Natural killer cell (primary cell): ENCODE data around the gene XRCC3. TPM values are rescaled to one million over a fixed set of nuclear protein-coding genes. Genes with fewer than 3 reads are reported as not detected.

Experiments used
- ATAC-seq, 3 donors: fragments of 150-1000 bp in 2 of 3; fragments of 200-7000 bp in 1 of 3; cut with Tn5 transposase; 1 replicate in 1 of 3; 2 replicates in 2 of 3; pipeline ENCODE4 v1.10.0; 2021; ENCODE audit warnings: mild to moderate bottlenecking in 2 of 3, moderate library complexity in 2 of 3
- DNase-seq, 2 donors: peaks; one replicate each; pipeline versions ENCODE4 v3.0.0 to v3.0.0-alpha.2; 2013 to 2021; ENCODE audit warnings: mixed read lengths in 1 of 2
- H3K27ac ChIP-seq: one replicate; pipeline ENCODE4 v1.5.1; 2013; ENCODE audit warnings: mild to moderate bottlenecking, low read length
- H3K27me3 ChIP-seq: one replicate; pipeline ENCODE4 v1.6.1; 2013; ENCODE audit warnings: low read length; ENCODE audit not compliant: control insufficient read depth, insufficient read depth
- H3K36me3 ChIP-seq: one replicate; pipeline ENCODE4 v1.6.1; 2013; ENCODE audit warnings: low read length; ENCODE audit not compliant: control insufficient read depth, insufficient read depth
- H3K4me1 ChIP-seq: one replicate; pipeline ENCODE4 v1.6.1; 2013; ENCODE audit warnings: low read length; ENCODE audit not compliant: control insufficient read depth, insufficient read depth
- H3K4me3 ChIP-seq: one replicate; pipeline ENCODE4 v1.5.1; 2013; ENCODE audit warnings: low read length
- H3K9me3 ChIP-seq: one replicate; pipeline ENCODE4 v1.6.1; 2013; ENCODE audit warnings: low read length; ENCODE audit not compliant: control insufficient read depth, insufficient read depth
- H3K27ac Mint-ChIP-seq, 2 donors: one replicate each; pipeline ENCODE4 v1.8.0; 2022; ENCODE audit warnings: mild to moderate bottlenecking in 2 of 2, mixed read lengths in 2 of 2, moderate library complexity in 1 of 2
- H3K27me3 Mint-ChIP-seq, 2 donors: one replicate each; pipeline ENCODE4 v1.8.0; 2022; ENCODE audit warnings: low read depth in 2 of 2, mixed read lengths in 2 of 2
- H3K36me3 Mint-ChIP-seq: one replicate; pipeline ENCODE4 v1.8.0; 2022; ENCODE audit warnings: mixed read lengths
- H3K4me1 Mint-ChIP-seq, 2 donors: one replicate each; pipeline ENCODE4 v1.8.0; 2022; ENCODE audit warnings: mixed read lengths in 2 of 2
- H3K4me3 Mint-ChIP-seq: one replicate; pipeline ENCODE4 v1.8.0; 2022; ENCODE audit warnings: mild to moderate bottlenecking, moderate library complexity, mixed read lengths
- H3K9me3 Mint-ChIP-seq, 2 donors: one replicate each; pipeline ENCODE4 v1.8.0; 2022; ENCODE audit warnings: mixed read lengths in 2 of 2
- CTCF ChIP-seq: fragments of 200-600 bp; IDR thresholded peaks from one replicate; pipeline ENCODE4 v1.8.0; 2022; ENCODE audit warnings: antibody characterized with exemption
- WGBS: methylation state at CpG from one replicate; pipeline ENCODE4 v1.1.7; 2013; ENCODE audit warnings: missing lambda C conversion rate; ENCODE audit not compliant: insufficient coverage; 5-methylcytosine and 5-hydroxymethylcytosine counted together
- intact Hi-C: fragments of 100-400 bp; cut with micrococcal nuclease; formaldehyde crosslinking; loops from one replicate; pipeline ENCODE4 v1.14.2; 2022
- total RNA-seq, 4 donors: library from RNA; stranded (reverse); fragments of 120-200 nt in 1 of 4; gene quantifications; one replicate each; pipeline versions ENCODE4 v1.2.3 to v1.2.4, GENCODE V29; 2013 to 2022

XRCC3 gene
- total RNA-seq, 3 donors from 2014 or later (not counting 1 experiment from before 2014, with no cell fraction given): 11.6 to 12.8 (median 12.7) TPM

- H3K36me3 ChIP-seq: peaks cover 9% of the 10 kb centered on the region
- no peak overlapping the region for H3K4me3 ChIP-seq
- Mint-ChIP-seq H3K27ac (no peak overlapping the region), H3K27me3 (no peaks in the 10 kb centered on the region), H3K4me1 (peaks cover 0 to 19% of the 10 kb centered on the region in 2 donors), H3K9me3 (no peaks in the 10 kb centered on the region), H3K36me3 (no peaks in the 10 kb centered on the region), H3K4me3 (no peak overlapping the region)
- ATAC-seq (no peak), DNase-seq (no peak)
- H3K27ac ChIP-seq: no peak overlapping the region
- intact Hi-C loops: no loop called here
- H3K27me3 ChIP-seq: no peaks in the 10 kb centered on the region
- no peaks in the 10 kb centered on the region for H3K4me1 ChIP-seq
- TF ChIP-seq CTCF: no peak
- 92% methylated on average over 29 of the region's 29 CpGs for WGBS
- no peaks in the 10 kb centered on the region for H3K9me3 ChIP-seq
These were observed 7.7 kb downstream of the XRCC3 start for GRCh38 chr14:103707329-103708263.

- Mint-ChIP-seq H3K27me3 (no peaks in the 10 kb centered on the region), H3K27ac (no peak overlapping the region), H3K9me3 (no peaks in the 10 kb centered on the region), H3K4me1 (peaks cover 0 to 19% of the 10 kb centered on the region in 2 donors), H3K36me3 (no peaks in the 10 kb centered on the region), H3K4me3 (no peak overlapping the region)
- intact Hi-C loops: no loop called here
- DNase-seq (no peak), ATAC-seq (no peak)
- Histone ChIP-seq H3K27ac (no peak overlapping the region), H3K9me3 (no peaks in the 10 kb centered on the region), H3K4me1 (no peaks in the 10 kb centered on the region), H3K27me3 (no peaks in the 10 kb centered on the region), H3K4me3 (no peak overlapping the region), H3K36me3 (peaks cover 11% of the 10 kb centered on the region)
- TF ChIP-seq CTCF: no peak
- WGBS: 98% methylated on average over 41 of the region's 41 CpGs
These were observed 8.5 kb downstream of the XRCC3 start for GRCh38 chr14:103706551-103707328.

GRCh38 chr14:103705504-103706284 lies 9.6 kb downstream of the XRCC3 start:
- H3K27ac ChIP-seq: no peak overlapping the region
- no peak for DNase-seq

More at GRCh38 chr14:103705504-103706284, 9.6 kb downstream of the XRCC3 start:
- no peak for TF ChIP-seq CTCF
- Mint-ChIP-seq H3K36me3 (no peaks in the 10 kb centered on the region), H3K9me3 (no peaks in the 10 kb centered on the region), H3K27me3 (no peaks in the 10 kb centered on the region), H3K27ac (no peak overlapping the region), H3K4me3 (no peak overlapping the region), H3K4me1 (peaks cover 0 to 19% of the 10 kb centered on the region in 2 donors)
- H3K27me3 ChIP-seq: no peaks in the 10 kb centered on the region
- intact Hi-C loops: no loop called here
- WGBS: 84% methylated on average over 28 of the region's 28 CpGs
- H3K4me1 ChIP-seq: no peaks in the 10 kb centered on the region
- H3K9me3 ChIP-seq: no peaks in the 10 kb centered on the region
- peaks cover 11% of the 10 kb centered on the region for H3K36me3 ChIP-seq
- ATAC-seq: no peak
- no peak overlapping the region for H3K4me3 ChIP-seq
